Femur (tissue), 1 donor: ENCODE data around the gene GARIN3.
A peak's percentile ranks its signal among the peaks of the same experiment; 100 is the strongest.

Experiments used
- DNase-seq: peaks from one replicate; pipeline ENCODE4 v3.0.0-alpha.2; 2017

GARIN3 gene

GRCh38 chr5:157142317-157143126 lies 23.5 kb downstream of the GARIN3 start, which contains the start of gene MED7:
MED7 (minus strand) TSS chr5:157142865; CDS start chr5:157139431, 3,434 bp downstream.
- DNase-seq: peak; percentile 98

- no peak for DNase-seq
These were observed 28.4 kb downstream of the GARIN3 start for GRCh38 chr5:157137691-157138090.

- no peak for DNase-seq
These were observed 33.8 kb downstream of the GARIN3 start for GRCh38 chr5:157132281-157132612.

- no peak for DNase-seq
These were observed 35.1 kb downstream of the GARIN3 start for GRCh38 chr5:157130925-157131324.

GRCh38 chr5:157121709-157122108 lies 44.4 kb downstream of the GARIN3 start:
- no peak for DNase-seq

- DNase-seq: no peak
These were observed 46.0 kb downstream of the GARIN3 start for GRCh38 chr5:157120102-157120501.

GRCh38 chr5:157116483-157116954 lies 49.5 kb downstream of the GARIN3 start:
- DNase-seq: no peak

- no peak for DNase-seq
These were observed 50.6 kb downstream of the GARIN3 start for GRCh38 chr5:157115502-157115901.

GRCh38 chr5:157115012-157115411 lies 51.1 kb downstream of the GARIN3 start:
- DNase-seq: no peak

GRCh38 chr5:157113002-157113401 lies 53.1 kb downstream of the GARIN3 start:
- peak; percentile 25 for DNase-seq
